ENCODE data around the gene IMMP2L. TPM values are rescaled to one million over a fixed set of nuclear protein-coding genes. Genes with fewer than 3 reads are reported as not detected.

IMMP2L gene
- total and polyA plus RNA-seq, 2 of the 13 experiments (the other 11 are each of a cell fraction or from before 2014, with no cell fraction given), result 7.8 to 16.9 TPM

GRCh38 chr7:110790992-110791391 lies 771.3 kb downstream of the IMMP2L start:
- H3K79me2 ChIP-seq (ENCODE audit: insufficient read depth, low read length), result no peaks in the 10 kb centered on the region
- FAIRE-seq (no peak), ATAC-seq (no peak), DNase-seq (ENCODE audit: low spot score) (no peak)
- H4K20me1 ChIP-seq (ENCODE audit: insufficient read depth, low read length), result no peaks in the 10 kb centered on the region
- in situ Hi-C loops (cut with HindIII; ENCODE audit: extremely low pct_ligation_motif_present, low pct_unique_long_range_greater_than_20kb) (no loop called here), intact Hi-C loops (cut with micrococcal nuclease; ENCODE audit: unreplicated experiment) (no loop called here)
- no peak overlapping the region for H3K4me2 ChIP-seq (ENCODE audit: low read depth, low read length)
- POLR2A ChIA-PET, result no interaction called here
- no peaks in the 10 kb centered on the region for H3K9me3 ChIP-seq (ENCODE audit: low read length)
- no peak overlapping the region for H2AFZ ChIP-seq (ENCODE audit: low read length)
- no peak for TF ChIP-seq PHF20 (CRISPR knock-in tag; IDR thresholded peaks at IDR 0.05)
- TF ChIP-seq ZFYVE20 (CRISPR knock-in tag; IDR thresholded peaks at IDR 0.05; ENCODE audit: borderline replicate concordance, low read depth), result no peak
- no peak for TF ChIP-seq ZIK1 (CRISPR knock-in tag; IDR thresholded peaks at IDR 0.05; ENCODE audit: borderline replicate concordance, low read depth)
- no peak for TF ChIP-seq ZNF781 (CRISPR knock-in tag; IDR thresholded peaks at IDR 0.05; ENCODE audit: borderline replicate concordance, not compliant biosample characterization)
- no peak for TF ChIP-seq IKZF5 (CRISPR knock-in tag; IDR thresholded peaks at IDR 0.05)
- TF ChIP-seq ZSCAN22 (CRISPR knock-in tag; IDR thresholded peaks at IDR 0.05), result no peak
- TF ChIP-seq HNRNPL (IDR thresholded peaks at IDR 0.05; ENCODE audit: low read depth, low read length), result no peak
- no peak overlapping the region for H3K27ac ChIP-seq (ENCODE audit: extremely low read length, insufficient read depth, low read length)
- H3K27me3 ChIP-seq (ENCODE audit: control insufficient read depth in 1 of 2, insufficient read depth in 2 of 2, low read length in 2 of 2), result no peaks in the 10 kb centered on the region
- H3K36me3 ChIP-seq (replicated peaks in 1 of 2; ENCODE audit: control insufficient read depth in 1 of 2, insufficient read depth in 2 of 2, low read length in 2 of 2), result no peaks in the 10 kb centered on the region
- CTCF ChIA-PET (ENCODE audit: low intra/inter-chr PET ratio, low total read pairs), result no interaction called here
- BruUV-seq (replicated peaks), result no TSS peak
- H3K9ac ChIP-seq (ENCODE audit: insufficient read depth, low read depth, low read length), result no peak overlapping the region
- H3K4me1 ChIP-seq (ENCODE audit: insufficient read depth, low read length), result no peaks in the 10 kb centered on the region
- no peak overlapping the region for H3K4me3 ChIP-seq (replicated peaks in 1 of 3; ENCODE audit: insufficient read depth in 1 of 3, low read depth in 2 of 3, low read length in 3 of 3)

GRCh38 chr7:110786328-110786965 lies 775.8 kb downstream of the IMMP2L start:
- in situ Hi-C loops (cut with HindIII; ENCODE audit: extremely low pct_ligation_motif_present, low pct_unique_long_range_greater_than_20kb) (no loop called here), intact Hi-C loops (cut with micrococcal nuclease; ENCODE audit: unreplicated experiment) (loop anchor here (1.0 kb wide), 1 partner anchor 49 kb away; no protein-coding TSS in a partner anchor)
- Histone ChIP-seq H4K20me1 (ENCODE audit: insufficient read depth, low read length) (no peaks in the 10 kb centered on the region), H3K4me2 (ENCODE audit: low read depth, low read length) (no peak overlapping the region), H3K27me3 (ENCODE audit: control insufficient read depth in 1 of 2, insufficient read depth in 2 of 2, low read length in 2 of 2) (no peaks in the 10 kb centered on the region), H3K9ac (ENCODE audit: insufficient read depth, low read depth, low read length) (no peak overlapping the region), H3K4me1 (ENCODE audit: insufficient read depth, low read length) (no peaks in the 10 kb centered on the region), H2AFZ (ENCODE audit: low read length) (no peak overlapping the region), H3K79me2 (ENCODE audit: insufficient read depth, low read length) (no peaks in the 10 kb centered on the region), H3K4me3 (replicated peaks in 1 of 3; ENCODE audit: insufficient read depth in 1 of 3, low read depth in 2 of 3, low read length in 3 of 3) (no peak overlapping the region), H3K36me3 (replicated peaks in 1 of 2; ENCODE audit: control insufficient read depth in 1 of 2, insufficient read depth in 2 of 2, low read length in 2 of 2) (no peaks in the 10 kb centered on the region), H3K27ac (ENCODE audit: extremely low read length, insufficient read depth, low read length) (no peak overlapping the region), H3K9me3 (ENCODE audit: low read length) (no peaks in the 10 kb centered on the region)
- ChIA-PET CTCF (ENCODE audit: low intra/inter-chr PET ratio, low total read pairs) (no interaction called here), POLR2A (no interaction called here)
- BruUV-seq (replicated peaks), result no TSS peak
- no peak for FAIRE-seq
- 25% methylated on average over 3 of the region's 3 CpGs for WGBS (ENCODE audit: low lambda C conversion rate)
- no peak for TF ChIP-seq PBX2 (CRISPR knock-in tag; IDR thresholded peaks at IDR 0.05)
- TF ChIP-seq KDM1A (CRISPR knock-in tag; IDR thresholded peaks at IDR 0.05), result no peak
- no peak for DNase-seq (ENCODE audit: low spot score)
- ATAC-seq, result no peak

Measured in HepG2 (cell line).